K562 (cell line): ENCODE results near the gene PSD4. TPM values are rescaled to one million over a fixed set of nuclear protein-coding genes. Genes with fewer than 3 reads are reported as not detected.
A peak's percentile ranks its signal among the peaks of the same experiment; 100 is the strongest.

Experiments
- ARID1B ChIP-seq: fragments of 450-650 bp; IDR thresholded peaks from 2 replicates; pipeline ENCODE4 v1.6.1; 2016; ENCODE audit warnings: antibody characterized with exemption, mild to moderate bottlenecking, inconsistent platforms
- C11orf30 ChIP-seq: fragments of 450-650 bp; IDR thresholded peaks from 2 replicates; pipeline ENCODE4 v1.6.1; 2016; ENCODE audit warnings: low read depth, mild to moderate bottlenecking
- CAMTA2 ChIP-seq: fragments of 250-450 bp; sonication (Bioruptor Pico); conservative IDR thresholded peaks from 2 replicates; pipeline ENCODE4 v1.5.1; 2022
- EGR1 ChIP-seq: fragments of 450-650 bp; conservative IDR thresholded peaks from 2 replicates; pipeline ENCODE4 v1.6.1; 2017; ENCODE audit warnings: mild to moderate bottlenecking
- ESRRA ChIP-seq: fragments of 450-650 bp; IDR thresholded peaks from 2 replicates; pipeline ENCODE4 v1.6.1; 2014; ENCODE audit warnings: low read depth, mild to moderate bottlenecking, moderate library complexity, borderline replicate concordance
- KDM5B ChIP-seq: fragments of 200-600 bp; sonication (generic); IDR thresholded peaks from 2 replicates; pipeline ENCODE4 v1.6.1; 2012; ENCODE audit warnings: low read depth, mild to moderate bottlenecking, moderate library complexity, low read length, control low read depth, inconsistent platforms; ENCODE audit not compliant: insufficient replicate concordance
- MECOM ChIP-seq: fragments of 250-450 bp; sonication (Bioruptor Pico); IDR thresholded peaks from 2 replicates; pipeline ENCODE4 v1.8.0; 2022; ENCODE audit warnings: inconsistent platforms
- NELFE ChIP-seq: IDR thresholded peaks from 2 replicates; pipeline ENCODE4 v1.6.1; 2011; ENCODE audit warnings: mild to moderate bottlenecking; ENCODE audit not compliant: insufficient read depth, insufficient read length
- NFE2L1 ChIP-seq: fragments of 450-650 bp; IDR thresholded peaks from 2 replicates; pipeline ENCODE4 v1.6.1; 2016; ENCODE audit warnings: missing genetic modification characterization, low read depth, mild to moderate bottlenecking, missing compliant biosample characterization, moderate library complexity, borderline replicate concordance
- NR4A1 ChIP-seq, 2 experiments: fragments of 250-450 bp in 1 of 2; fragments of 450-650 bp in 1 of 2; sonication (Bioruptor Pico) in 1 of 2; IDR thresholded peaks; 2 replicates each; pipeline versions ENCODE4 v1.4.0 to v1.6.1; 2016 to 2020; ENCODE audit warnings: mild to moderate bottlenecking in 2 of 2, missing compliant biosample characterization in 1 of 2, missing genetic modification characterization in 1 of 2, moderate library complexity in 1 of 2
- NRF1 ChIP-seq, 2 experiments: fragments of 450-650 bp; IDR thresholded peaks in 1 of 2; conservative IDR thresholded peaks in 1 of 2; 2 replicates each; pipeline ENCODE4 v1.6.1; 2014; ENCODE audit warnings: mild to moderate bottlenecking in 2 of 2
- PHF21A ChIP-seq: fragments of 450-650 bp; IDR thresholded peaks from 2 replicates; pipeline ENCODE4 v1.6.1; 2017; ENCODE audit warnings: low read depth, borderline replicate concordance
- SMARCC2 ChIP-seq: fragments of 450-650 bp; IDR thresholded peaks from 2 replicates; pipeline ENCODE4 v1.6.1; 2017; ENCODE audit warnings: antibody characterized with exemption, moderate library complexity, mild to moderate bottlenecking, low read depth
- STAT5B ChIP-seq: fragments of 250-450 bp; sonication (Bioruptor Pico); IDR thresholded peaks from 2 replicates; pipeline ENCODE4 v1.8.0; 2021; ENCODE audit warnings: mild to moderate bottlenecking, inconsistent platforms
- ZNF184 ChIP-seq: sonication (generic); formaldehyde crosslinking; IDR thresholded peaks from 2 replicates; pipeline ENCODE4 v1.5.0; 2020; ENCODE audit warnings: missing genetic modification reagents
- ZNF316 ChIP-seq: fragments of 450-650 bp; IDR thresholded peaks from 2 replicates; pipeline ENCODE4 v1.6.1; 2016
- ZNF384 ChIP-seq: IDR thresholded peaks from 2 replicates; pipeline ENCODE4 v1.6.1; 2012; ENCODE audit warnings: low read depth, low read length, improper control_type of control experiment
- ZNF589 ChIP-seq: fragments of 200-800 bp; sonication (Bioruptor generic); IDR thresholded peaks from 2 replicates; pipeline ENCODE4 v1.6.1; 2016; ENCODE audit warnings: low read depth, missing genetic modification characterization, missing compliant biosample characterization
- polyA plus RNA-seq, 8 experiments: library from polyadenylated mRNA; depleted of rRNA in 4 of 8; stranded (reverse) in 5 of 8; unstranded in 3 of 8; fragments of >200 nt; fragmentation: Nextera tagmentation in 2 of 8; fragmentation: Illumina TruSeq in 1 of 8; extraction: Ambion mirVana in 2 of 8; extraction: Trizol in 1 of 8; gene quantifications; 2 replicates each; pipeline versions ENCODE4 v1.2.1 to v1.2.3, GENCODE V29; 2011 to 2014; ENCODE audit warnings: inconsistent platforms in 1 of 8, missing spikeins in 1 of 8
- total RNA-seq, 7 experiments: library from RNA; depleted of rRNA in 6 of 7; stranded (reverse); fragments of >200 nt in 6 of 7; fragmentation: Illumina TruSeq in 2 of 7; extraction: Trizol in 2 of 7; gene quantifications; 2 replicates each; pipeline versions ENCODE4 v1.2.1 to v1.2.3, GENCODE V29; 2011 to 2021; ENCODE audit warnings: low replicate concordance in 1 of 7
- TF ChIP-seq, protein P1 (sequence below), 2 experiments: fragments of 450-650 bp; IDR thresholded peaks; 2 replicates each; pipeline ENCODE4 v1.6.1; 2018; ENCODE audit warnings: mild to moderate bottlenecking in 2 of 2, low read depth in 1 of 2; ENCODE audit not compliant: partially characterized antibody in 2 of 2
- TF ChIP-seq, protein P2 (sequence below): sonication (generic); formaldehyde crosslinking; IDR thresholded peaks from 2 replicates; pipeline ENCODE4 v1.8.0; 2022; ENCODE audit warnings: mild to moderate bottlenecking, missing genetic modification reagents
- TF ChIP-seq, protein P3 (sequence below): fragments of 450-650 bp; formaldehyde crosslinking; IDR thresholded peaks from 2 replicates; pipeline ENCODE4 v1.4.0; 2022; ENCODE audit warnings: missing genetic modification characterization

The PSD4 gene
- total and polyA plus RNA-seq, 9 of the 15 experiments (the other 6 are each of a cell fraction or from before 2014, with no cell fraction given) = 0.46 to 54.0 (median 20.8) TPM

DNA sequence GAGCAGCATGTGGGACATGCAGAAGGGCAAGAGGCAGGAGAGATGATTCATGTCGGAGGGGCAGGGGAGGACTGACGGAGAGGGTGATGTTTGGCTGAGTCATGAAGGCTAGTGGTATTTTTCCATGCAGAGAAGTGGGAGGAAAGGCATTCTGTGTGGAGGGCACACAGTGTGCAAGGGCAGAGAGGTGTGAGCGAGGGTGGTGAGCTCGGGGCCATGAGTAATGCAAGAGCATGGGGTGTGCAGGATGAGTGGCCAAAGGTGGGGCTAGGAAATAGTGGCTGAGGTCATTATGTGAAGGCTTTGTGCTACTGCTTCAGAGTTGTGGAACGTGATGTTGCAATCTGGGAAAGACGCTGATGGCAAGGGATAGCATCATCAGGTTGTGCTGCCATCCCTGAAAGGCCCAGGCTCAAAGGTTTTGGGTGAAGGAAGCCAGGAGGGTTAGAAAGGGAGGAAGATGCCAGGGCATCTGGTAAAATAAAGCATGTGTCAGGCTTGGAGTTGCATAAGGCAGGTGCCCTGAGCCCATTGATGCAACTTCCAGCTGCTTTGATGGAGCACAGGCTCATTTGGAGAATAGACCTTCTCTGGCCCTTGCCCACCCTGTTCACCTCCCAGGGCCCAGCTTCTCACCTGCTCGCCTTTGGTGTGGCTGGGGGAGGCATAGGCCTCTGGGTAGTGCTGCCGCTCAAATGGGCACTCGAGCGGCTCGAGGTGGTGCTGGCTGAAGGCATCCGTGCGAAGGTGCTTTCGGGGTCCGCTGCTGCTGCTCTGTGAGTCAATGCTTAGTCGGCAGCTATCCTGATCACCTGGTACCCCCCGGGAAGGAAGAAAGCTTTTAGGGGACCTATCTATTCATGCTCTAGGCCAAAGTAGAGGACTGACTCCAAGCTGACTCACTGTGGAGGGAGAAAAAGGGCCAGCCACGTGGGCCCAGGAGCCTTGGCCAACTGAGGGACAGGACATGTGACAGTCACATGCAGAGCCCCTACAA, 67.4 kb downstream of the PSD4 start (continued):
- TF ChIP-seq, protein P1, sequence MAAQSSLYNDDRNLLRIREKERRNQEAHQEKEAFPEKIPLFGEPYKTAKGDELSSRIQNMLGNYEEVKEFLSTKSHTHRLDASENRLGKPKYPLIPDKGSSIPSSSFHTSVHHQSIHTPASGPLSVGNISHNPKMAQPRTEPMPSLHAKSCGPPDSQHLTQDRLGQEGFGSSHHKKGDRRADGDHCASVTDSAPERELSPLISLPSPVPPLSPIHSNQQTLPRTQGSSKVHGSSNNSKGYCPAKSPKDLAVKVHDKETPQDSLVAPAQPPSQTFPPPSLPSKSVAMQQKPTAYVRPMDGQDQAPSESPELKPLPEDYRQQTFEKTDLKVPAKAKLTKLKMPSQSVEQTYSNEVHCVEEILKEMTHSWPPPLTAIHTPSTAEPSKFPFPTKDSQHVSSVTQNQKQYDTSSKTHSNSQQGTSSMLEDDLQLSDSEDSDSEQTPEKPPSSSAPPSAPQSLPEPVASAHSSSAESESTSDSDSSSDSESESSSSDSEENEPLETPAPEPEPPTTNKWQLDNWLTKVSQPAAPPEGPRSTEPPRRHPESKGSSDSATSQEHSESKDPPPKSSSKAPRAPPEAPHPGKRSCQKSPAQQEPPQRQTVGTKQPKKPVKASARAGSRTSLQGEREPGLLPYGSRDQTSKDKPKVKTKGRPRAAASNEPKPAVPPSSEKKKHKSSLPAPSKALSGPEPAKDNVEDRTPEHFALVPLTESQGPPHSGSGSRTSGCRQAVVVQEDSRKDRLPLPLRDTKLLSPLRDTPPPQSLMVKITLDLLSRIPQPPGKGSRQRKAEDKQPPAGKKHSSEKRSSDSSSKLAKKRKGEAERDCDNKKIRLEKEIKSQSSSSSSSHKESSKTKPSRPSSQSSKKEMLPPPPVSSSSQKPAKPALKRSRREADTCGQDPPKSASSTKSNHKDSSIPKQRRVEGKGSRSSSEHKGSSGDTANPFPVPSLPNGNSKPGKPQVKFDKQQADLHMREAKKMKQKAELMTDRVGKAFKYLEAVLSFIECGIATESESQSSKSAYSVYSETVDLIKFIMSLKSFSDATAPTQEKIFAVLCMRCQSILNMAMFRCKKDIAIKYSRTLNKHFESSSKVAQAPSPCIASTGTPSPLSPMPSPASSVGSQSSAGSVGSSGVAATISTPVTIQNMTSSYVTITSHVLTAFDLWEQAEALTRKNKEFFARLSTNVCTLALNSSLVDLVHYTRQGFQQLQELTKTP (IDR thresholded peaks at IDR 0.05; ENCODE audit: low read depth in 1 of 2, partially characterized antibody in 2 of 2) = no peak
- TF ChIP-seq ZNF316 = peak; percentile 91
- TF ChIP-seq MECOM (CRISPR knock-in tag) = no peak
- peak; percentile 64; the same call in 1 of the 2 replicates for TF ChIP-seq PHF21A
- no peak for TF ChIP-seq NFE2L1 (tag)
- TF ChIP-seq ZNF184 (CRISPR knock-in tag) = no peak
- no peak for TF ChIP-seq ZNF589 (CRISPR knock-in tag)
- TF ChIP-seq, protein P2, sequence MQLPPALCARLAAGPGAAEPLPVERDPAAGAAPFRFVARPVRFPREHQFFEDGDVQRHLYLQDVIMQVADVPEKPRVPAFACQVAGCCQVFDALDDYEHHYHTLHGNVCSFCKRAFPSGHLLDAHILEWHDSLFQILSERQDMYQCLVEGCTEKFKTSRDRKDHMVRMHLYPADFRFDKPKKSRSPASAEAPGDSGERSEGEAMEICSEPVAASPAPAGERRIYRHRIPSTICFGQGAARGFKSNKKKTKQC (CRISPR knock-in tag) = no peak
- peak; percentile 93 for TF ChIP-seq C11orf30
- TF ChIP-seq SMARCC2 = 0 out of 2 replicates have a peak, but pooled peaks have one; percentile 41
- TF ChIP-seq NR4A1 (CRISPR knock-in tag; IDR thresholded peaks at IDR 0.05) = no peak
- no peak for TF ChIP-seq NR4A1 (tag; IDR thresholded peaks at IDR 0.05)
- TF ChIP-seq ESRRA = no peak
- no peak for TF ChIP-seq KDM5B
- peak; percentile 74 for TF ChIP-seq EGR1
- TF ChIP-seq, protein P3, sequence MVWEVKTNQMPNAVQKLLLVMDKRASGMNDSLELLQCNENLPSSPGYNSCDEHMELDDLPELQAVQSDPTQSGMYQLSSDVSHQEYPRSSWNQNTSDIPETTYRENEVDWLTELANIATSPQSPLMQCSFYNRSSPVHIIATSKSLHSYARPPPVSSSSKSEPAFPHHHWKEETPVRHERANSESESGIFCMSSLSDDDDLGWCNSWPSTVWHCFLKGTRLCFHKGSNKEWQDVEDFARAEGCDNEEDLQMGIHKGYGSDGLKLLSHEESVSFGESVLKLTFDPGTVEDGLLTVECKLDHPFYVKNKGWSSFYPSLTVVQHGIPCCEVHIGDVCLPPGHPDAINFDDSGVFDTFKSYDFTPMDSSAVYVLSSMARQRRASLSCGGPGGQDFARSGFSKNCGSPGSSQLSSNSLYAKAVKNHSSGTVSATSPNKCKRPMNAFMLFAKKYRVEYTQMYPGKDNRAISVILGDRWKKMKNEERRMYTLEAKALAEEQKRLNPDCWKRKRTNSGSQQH (CRISPR knock-in tag) = peak; percentile 69; the same call in 1 of the 2 replicates
- TF ChIP-seq STAT5B (CRISPR knock-in tag) = no peak
- TF ChIP-seq NRF1 (conservative IDR thresholded peaks at IDR 0.05 in 1 of 2, IDR thresholded peaks at IDR 0.05 in 1 of 2) = no peak
- no peak for TF ChIP-seq NELFE
- no peak for TF ChIP-seq ZNF384
- 0 out of 2 replicates have a peak, but pooled peaks have one; percentile 17 for TF ChIP-seq CAMTA2 (CRISPR knock-in tag)
- peak; percentile 81 for TF ChIP-seq ARID1B
